Endodermal cell (in vitro differentiated cells): ENCODE results near the gene ILDR1. TPM values are rescaled to one million over a fixed set of nuclear protein-coding genes. Genes with fewer than 3 reads are reported as not detected.

Source experiments
- DNase-seq: peaks from one replicate; pipeline ENCODE4 v3.0.0-alpha.2; 2017
- H3K27ac ChIP-seq: 2 replicates; pipeline ENCODE4 v1.5.1; 2013; ENCODE audit warnings: mild to moderate bottlenecking, low read depth, low read length, moderate library complexity
- H3K27me3 ChIP-seq: 2 replicates; pipeline ENCODE4 v1.6.1; 2013; ENCODE audit warnings: mild to moderate bottlenecking, low read length, moderate library complexity; ENCODE audit not compliant: insufficient read depth, control insufficient read depth, poor library complexity, severe bottlenecking
- H3K36me3 ChIP-seq: 2 replicates; pipeline ENCODE4 v1.7.0; 2013; ENCODE audit warnings: mild to moderate bottlenecking, low read length, moderate library complexity; ENCODE audit not compliant: control insufficient read depth, insufficient read depth
- H3K4me1 ChIP-seq: one replicate; pipeline ENCODE4 v1.7.0; 2013; ENCODE audit warnings: low read length; ENCODE audit not compliant: control insufficient read depth, insufficient read depth
- H3K4me3 ChIP-seq: 2 replicates; pipeline ENCODE4 v1.5.1; 2013; ENCODE audit warnings: mild to moderate bottlenecking, low read length, moderate library complexity
- H3K9ac ChIP-seq: 2 replicates; pipeline ENCODE4 v1.6.1; 2013; ENCODE audit warnings: mild to moderate bottlenecking, low read length, moderate library complexity; ENCODE audit not compliant: poor library complexity, severe bottlenecking; ENCODE audit errors: extremely low read depth
- H3K9me3 ChIP-seq: 2 replicates; pipeline ENCODE4 v1.6.1; 2013; ENCODE audit warnings: mild to moderate bottlenecking, low read length, moderate library complexity; ENCODE audit not compliant: control insufficient read depth
- H3K27ac Mint-ChIP-seq: 2 replicates; pipeline ENCODE4 v1.8.0; 2020; ENCODE audit warnings: mixed read lengths
- H3K27me3 Mint-ChIP-seq: 2 replicates; pipeline ENCODE4 v1.8.0; 2021; ENCODE audit warnings: mild to moderate bottlenecking, mixed read lengths; ENCODE audit not compliant: insufficient read depth
- H3K36me3 Mint-ChIP-seq: 2 replicates; pipeline ENCODE4 v1.8.0; 2020; ENCODE audit warnings: low read depth, mixed read lengths
- H3K4me1 Mint-ChIP-seq: 2 replicates; pipeline ENCODE4 v1.8.0; 2020; ENCODE audit warnings: mixed read lengths
- H3K4me3 Mint-ChIP-seq: 2 replicates; pipeline ENCODE4 v1.8.0; 2020; ENCODE audit warnings: mild to moderate bottlenecking, moderate library complexity, mixed read lengths
- H3K9me3 Mint-ChIP-seq: 2 replicates; pipeline ENCODE4 v1.8.0; 2020; ENCODE audit warnings: mild to moderate bottlenecking, mixed read lengths
- CTCF ChIP-seq: fragments of 200-600 bp; sonication (generic); conservative IDR thresholded peaks from 2 replicates; pipeline ENCODE4 v1.5.0; 2021; ENCODE audit warnings: antibody characterized with exemption, mild to moderate bottlenecking
- WGBS, 2 experiments: methylation state at CpG; one replicate each; pipeline versions ENCODE4 v1.1.5 to v1.1.7; 2013; ENCODE audit warnings: missing lambda C conversion rate in 2 of 2, mixed read lengths in 1 of 2; ENCODE audit not compliant: insufficient coverage in 1 of 2, insufficient read length in 1 of 2; 5-methylcytosine and 5-hydroxymethylcytosine counted together
- total RNA-seq, 2 donors: library from RNA; stranded (reverse); fragmentation: NEBNext Ultra II Directional in 1 of 2; extraction: Animal tissue kit (Norgen Biotek cat#: 25700) in 1 of 2; gene quantifications; 2 replicates in 1 of 2; 3 replicates in 1 of 2; pipeline ENCODE4 v1.2.1, GENCODE V29; 2021

The ILDR1 gene
- total RNA-seq, 2 donors from 2014 or later, result 2.0 to 3.6 TPM

GRCh38 chr3:122006267-122006666, 15.8 kb downstream of the ILDR1 start:
- Histone ChIP-seq H3K9ac (no peak overlapping the region), H3K4me1 (peaks cover 27% of the 10 kb centered on the region), H3K27ac (no peak overlapping the region), H3K36me3 (no peaks in the 10 kb centered on the region), H3K4me3 (no peak overlapping the region), H3K27me3 (no peaks in the 10 kb centered on the region), H3K9me3 (no peaks in the 10 kb centered on the region)
- Mint-ChIP-seq H3K36me3 (no peaks in the 10 kb centered on the region), H3K27ac (peak overlapping the region; percentile 67), H3K4me3 (no peak overlapping the region), H3K27me3 (no peaks in the 10 kb centered on the region), H3K4me1 (peaks cover 74% of the 10 kb centered on the region), H3K9me3 (no peaks in the 10 kb centered on the region)
- TF ChIP-seq CTCF, result no peak
- WGBS, 2 experiments, result 97% methylated on average over 2 of the region's 2 CpGs; no CpG with 5 or more reads in 1 of the 2 experiments
- no peak for DNase-seq

GRCh38 chr3:122004991-122005565, 17.0 kb downstream of the ILDR1 start:
- Histone ChIP-seq H3K9ac (no peak overlapping the region), H3K9me3 (no peaks in the 10 kb centered on the region), H3K4me3 (no peak overlapping the region), H3K27ac (no peak overlapping the region), H3K27me3 (no peaks in the 10 kb centered on the region), H3K36me3 (no peaks in the 10 kb centered on the region), H3K4me1 (peaks cover 25% of the 10 kb centered on the region)
- no peaks in the 10 kb centered on the region for H3K36me3 Mint-ChIP-seq
- no peaks in the 10 kb centered on the region for H3K27me3 Mint-ChIP-seq
- no peak overlapping the region for H3K4me3 Mint-ChIP-seq
- no peak overlapping the region for H3K27ac Mint-ChIP-seq
- peak; percentile 75 for DNase-seq
- no peaks in the 10 kb centered on the region for H3K9me3 Mint-ChIP-seq
- H3K4me1 Mint-ChIP-seq, result peaks cover 74% of the 10 kb centered on the region
- no peak for TF ChIP-seq CTCF
- WGBS, 2 experiments, result 79 to 80% methylated on average over 3 to 13 of the region's 13 CpGs

- H3K36me3 ChIP-seq, result no peaks in the 10 kb centered on the region
- H3K4me1 ChIP-seq, result peaks cover 16% of the 10 kb centered on the region
- Mint-ChIP-seq H3K4me3 (no peak overlapping the region), H3K27me3 (no peaks in the 10 kb centered on the region), H3K36me3 (no peaks in the 10 kb centered on the region), H3K4me1 (peaks cover 74% of the 10 kb centered on the region), H3K27ac (no peak overlapping the region), H3K9me3 (no peaks in the 10 kb centered on the region)
- TF ChIP-seq CTCF, result no peak
- no peak for DNase-seq
- no peak overlapping the region for H3K4me3 ChIP-seq
- 86 to 100% methylated on average over 1 to 2 of the region's 2 CpGs for WGBS, 2 experiments
- no peak overlapping the region for H3K9ac ChIP-seq
- no peak overlapping the region for H3K27ac ChIP-seq
- no peaks in the 10 kb centered on the region for H3K9me3 ChIP-seq
- no peaks in the 10 kb centered on the region for H3K27me3 ChIP-seq
Observed at GRCh38 chr3:122004107-122004506, 17.9 kb downstream of the ILDR1 start.
